NB4 (cell line): Measurements from ENCODE around the gene NOS1.
"Not testable (repeated sequence)": the region's sequence is repeated elsewhere in the genome, so short reads cannot be mapped to it uniquely, and the experiment has no call there.

Experiments used
- DNase-seq: peaks from one replicate; pipeline ENCODE4 v3.0.0; 2010; ENCODE audit warnings: low read depth
- H3K4me3 ChIP-seq: one replicate; pipeline ENCODE4 v1.5.1; 2011; ENCODE audit warnings: mild to moderate bottlenecking, low read depth, low read length, moderate library complexity
- CTCF ChIP-seq: IDR thresholded peaks from one replicate; pipeline ENCODE4 v1.5.1; 2012; ENCODE audit warnings: low read depth, low read length
- MAX ChIP-seq: IDR thresholded peaks from 2 replicates; pipeline ENCODE4 v1.6.1; 2011; ENCODE audit warnings: low read depth, low read length
- MYC ChIP-seq: IDR thresholded peaks from 2 replicates; pipeline ENCODE4 v1.6.1; 2011; ENCODE audit warnings: low read depth, low read length
- POLR2A ChIP-seq: IDR thresholded peaks from 2 replicates; pipeline ENCODE4 v1.6.1; 2011; ENCODE audit warnings: mild to moderate bottlenecking; ENCODE audit not compliant: insufficient read length; ENCODE audit errors: extremely low read depth

Gene NOS1

GRCh38 chr12:117209626-117210025, 151.8 kb downstream of the NOS1 start:
- TF ChIP-seq MAX: no peak
- TF ChIP-seq MYC: no peak
- no peak for TF ChIP-seq POLR2A
- no peak for TF ChIP-seq CTCF
- DNase-seq: no peak
- H3K4me3 ChIP-seq: no peak overlapping the region

GRCh38 chr12:117208811-117209455, 152.5 kb downstream of the NOS1 start:
- TF ChIP-seq MYC (no peak), MAX (no peak), POLR2A (no peak), CTCF (no peak)
- DNase-seq: no peak
- H3K4me3 ChIP-seq: no peak overlapping the region

- DNase-seq: no peak
- no peak overlapping the region for H3K4me3 ChIP-seq
- TF ChIP-seq MAX (no peak), CTCF (no peak), POLR2A (no peak), MYC (no peak)
Observed at GRCh38 chr12:117208206-117208605, 153.2 kb downstream of the NOS1 start.

GRCh38 chr12:117207675-117208074, 153.8 kb downstream of the NOS1 start:
- no peak overlapping the region for H3K4me3 ChIP-seq
- TF ChIP-seq CTCF (no peak), POLR2A (no peak), MAX (no peak), MYC (no peak)
- no peak for DNase-seq

GRCh38 chr12:117202556-117202955, 158.9 kb downstream of the NOS1 start:
- no peak for DNase-seq
- H3K4me3 ChIP-seq: no peak overlapping the region
- no peak for TF ChIP-seq POLR2A
- no peak for TF ChIP-seq CTCF
- TF ChIP-seq MAX: no peak
- no peak for TF ChIP-seq MYC

- TF ChIP-seq POLR2A (no peak), CTCF (no peak), MYC (no peak), MAX (no peak)
- no peak overlapping the region for H3K4me3 ChIP-seq
- no peak for DNase-seq
Observed at GRCh38 chr12:117202033-117202432, 159.4 kb downstream of the NOS1 start.

GRCh38 chr12:117199956-117200744, 161.3 kb downstream of the NOS1 start:
- H3K4me3 ChIP-seq, DNase-seq: not testable (repeated sequence)

GRCh38 chr12:117196334-117196733, 165.1 kb downstream of the NOS1 start:
- H3K4me3 ChIP-seq, DNase-seq: not testable (repeated sequence)

- not testable (repeated sequence) for DNase-seq
Observed at GRCh38 chr12:117195027-117195426, 166.4 kb downstream of the NOS1 start.

More at GRCh38 chr12:117195027-117195426, 166.4 kb downstream of the NOS1 start:
- H3K4me3 ChIP-seq: not testable (repeated sequence)
